HepG2 (cell line): ENCODE results near the gene FGFR3. TPM values are rescaled to one million over a fixed set of nuclear protein-coding genes. Genes with fewer than 3 reads are reported as not detected.

Experiments
- BHLHE40 ChIP-seq: IDR thresholded peaks from 2 replicates; pipeline ENCODE4 v1.6.1; 2011; ENCODE audit warnings: low read length, improper control_type of control experiment
- ELK4 ChIP-seq: sonication (generic); formaldehyde crosslinking; IDR thresholded peaks from 2 replicates; pipeline ENCODE4 v1.9.0; 2021; ENCODE audit warnings: missing genetic modification reagents, borderline replicate concordance
- GLI4 ChIP-seq: sonication (generic); formaldehyde crosslinking; IDR thresholded peaks from 2 replicates; pipeline ENCODE4 v1.5.1; 2020; ENCODE audit warnings: missing genetic modification reagents, mild to moderate bottlenecking, moderate library complexity, borderline replicate concordance
- HMGXB4 ChIP-seq, 2 experiments: sonication (generic) in 1 of 2; formaldehyde crosslinking in 1 of 2; IDR thresholded peaks; 2 replicates each; pipeline versions ENCODE4 v1.4.0 to v1.6.1; 2018 to 2020; ENCODE audit warnings: missing genetic modification reagents in 2 of 2, borderline replicate concordance in 1 of 2, low read depth in 1 of 2, mild to moderate bottlenecking in 1 of 2, missing biosample characterization in 1 of 2
- KAT7 ChIP-seq: IDR thresholded peaks from 2 replicates; pipeline ENCODE4 v1.6.1; 2018; ENCODE audit warnings: borderline replicate concordance, missing compliant biosample characterization
- MAFK ChIP-seq, 2 experiments: IDR thresholded peaks in 1 of 2; conservative IDR thresholded peaks in 1 of 2; 2 replicates each; pipeline ENCODE4 v1.6.1; 2011; ENCODE audit warnings: improper control_type of control experiment in 2 of 2, low read length in 2 of 2
- MXD3 ChIP-seq: IDR thresholded peaks from 2 replicates; pipeline ENCODE4 v1.6.1; 2016; ENCODE audit warnings: mild to moderate bottlenecking, missing biosample characterization, missing genetic modification reagents
- MXI1 ChIP-seq: IDR thresholded peaks from 3 replicates; pipeline ENCODE4 v1.6.1; 2012; ENCODE audit warnings: low read depth, low read length, inconsistent platforms, borderline replicate concordance
- NCOR1 ChIP-seq: fragments of 200-600 bp; sonication (generic); IDR thresholded peaks from 2 replicates; pipeline ENCODE4 v1.7.0; 2017; ENCODE audit warnings: antibody characterized with exemption, low read length, borderline replicate concordance
- POLR2A ChIP-seq, 2 experiments: IDR thresholded peaks; 2 replicates each; pipeline ENCODE4 v1.6.1; 2011; ENCODE audit warnings: low read depth in 2 of 2, low read length in 2 of 2, mild to moderate bottlenecking in 1 of 2, moderate library complexity in 1 of 2; ENCODE audit not compliant: insufficient read depth in 1 of 2
- REXO4 ChIP-seq: sonication (generic); formaldehyde crosslinking; IDR thresholded peaks from 2 replicates; pipeline ENCODE4 v1.8.0; 2022; ENCODE audit warnings: missing genetic modification reagents, mild to moderate bottlenecking, borderline replicate concordance
- SMAD3 ChIP-seq: sonication (generic); formaldehyde crosslinking; IDR thresholded peaks from 2 replicates; pipeline ENCODE4 v1.4.0; 2020; ENCODE audit warnings: missing genetic modification reagents
- SMARCE1 ChIP-seq: fragments of 450-650 bp; IDR thresholded peaks from 2 replicates; pipeline ENCODE4 v1.6.1; 2017; ENCODE audit warnings: borderline replicate concordance
- TBX2 ChIP-seq: sonication (generic); formaldehyde crosslinking; IDR thresholded peaks from 2 replicates; pipeline ENCODE4 v1.5.0; 2020; ENCODE audit warnings: missing genetic modification reagents, mild to moderate bottlenecking, borderline replicate concordance
- ZNF547 ChIP-seq: sonication (generic); formaldehyde crosslinking; IDR thresholded peaks from 2 replicates; pipeline ENCODE4 v1.5.1; 2020; ENCODE audit warnings: mild to moderate bottlenecking, missing genetic modification reagents
- ZNF724P ChIP-seq: sonication (generic); formaldehyde crosslinking; IDR thresholded peaks from 2 replicates; pipeline ENCODE4 v1.8.0; 2022; ENCODE audit warnings: missing genetic modification reagents, borderline replicate concordance
- polyA plus RNA-seq, 8 experiments: library from polyadenylated mRNA; depleted of rRNA in 3 of 8; stranded (reverse) in 7 of 8; unstranded in 1 of 8; fragments of >200 nt; fragmentation: Illumina TruSeq in 4 of 8; extraction: Trizol in 4 of 8; gene quantifications; 2 replicates each; pipeline versions ENCODE4 v1.2.1 to v1.2.3, GENCODE V29; 2011 to 2016; ENCODE audit warnings: low read depth in 4 of 8, missing spikeins in 1 of 8, mixed read lengths in 1 of 8; ENCODE audit not compliant: insufficient read depth in 1 of 8
- total RNA-seq, 5 experiments: library from RNA; depleted of rRNA; stranded (reverse); fragments of >200 nt; fragmentation: Illumina TruSeq; extraction: Trizol; gene quantifications; 2 replicates each; pipeline ENCODE4 v1.2.3, GENCODE V29; 2016; ENCODE audit warnings: low read depth in 1 of 5
- TF ChIP-seq, protein P1 (sequence below): sonication (generic); formaldehyde crosslinking; IDR thresholded peaks from 2 replicates; pipeline ENCODE4 v1.5.1; 2020; ENCODE audit warnings: mild to moderate bottlenecking, missing genetic modification reagents
- TF ChIP-seq, protein P2 (sequence below): sonication (generic); formaldehyde crosslinking; IDR thresholded peaks from 2 replicates; pipeline ENCODE4 v1.8.1; 2023; ENCODE audit warnings: missing genetic modification reagents, mild to moderate bottlenecking, borderline replicate concordance
- TF ChIP-seq, protein P3 (sequence below): sonication (generic); formaldehyde crosslinking; IDR thresholded peaks from 2 replicates; pipeline ENCODE4 v1.5.0; 2020; ENCODE audit warnings: mild to moderate bottlenecking, missing genetic modification reagents, moderate library complexity

FGFR3 gene
- total and polyA plus RNA-seq, 2 of the 13 experiments (the other 11 are each of a cell fraction or from before 2014, with no cell fraction given) = 103 to 109 TPM

GRCh38 chr4:1768367-1769034 is 24.6 kb upstream of the FGFR3 start (continued):
- TF ChIP-seq ELK4 (CRISPR knock-in tag) (no peak), ZNF724P (CRISPR knock-in tag) (peak; percentile 77; the same call in 1 of the 2 replicates), MXD3 (no peak), SMAD3 (CRISPR knock-in tag) (no peak), NCOR1 (no peak), ZNF547 (CRISPR knock-in tag) (no peak), SMARCE1 (no peak), GLI4 (no peak), REXO4 (CRISPR knock-in tag) (no peak), BHLHE40 (peak; percentile 67), MXI1 (no peak), TBX2 (CRISPR knock-in tag) (peak; percentile 47), HMGXB4 (CRISPR knock-in tag; IDR thresholded peaks at IDR 0.05; ENCODE audit: borderline replicate concordance in 1 of 2, low read depth in 1 of 2) (no peak), POLR2A (IDR thresholded peaks at IDR 0.05; ENCODE audit: insufficient read depth in 1 of 2, low read depth in 2 of 2, low read length in 2 of 2) (no peak), KAT7 (CRISPR knock-in tag) (0 out of 2 replicates have a peak, but pooled peaks have one; percentile 17), MAFK (conservative IDR thresholded peaks at IDR 0.05 in 1 of 2, IDR thresholded peaks at IDR 0.05 in 1 of 2; ENCODE audit: low read length in 2 of 2) (no peak)
- TF ChIP-seq, protein P1, sequence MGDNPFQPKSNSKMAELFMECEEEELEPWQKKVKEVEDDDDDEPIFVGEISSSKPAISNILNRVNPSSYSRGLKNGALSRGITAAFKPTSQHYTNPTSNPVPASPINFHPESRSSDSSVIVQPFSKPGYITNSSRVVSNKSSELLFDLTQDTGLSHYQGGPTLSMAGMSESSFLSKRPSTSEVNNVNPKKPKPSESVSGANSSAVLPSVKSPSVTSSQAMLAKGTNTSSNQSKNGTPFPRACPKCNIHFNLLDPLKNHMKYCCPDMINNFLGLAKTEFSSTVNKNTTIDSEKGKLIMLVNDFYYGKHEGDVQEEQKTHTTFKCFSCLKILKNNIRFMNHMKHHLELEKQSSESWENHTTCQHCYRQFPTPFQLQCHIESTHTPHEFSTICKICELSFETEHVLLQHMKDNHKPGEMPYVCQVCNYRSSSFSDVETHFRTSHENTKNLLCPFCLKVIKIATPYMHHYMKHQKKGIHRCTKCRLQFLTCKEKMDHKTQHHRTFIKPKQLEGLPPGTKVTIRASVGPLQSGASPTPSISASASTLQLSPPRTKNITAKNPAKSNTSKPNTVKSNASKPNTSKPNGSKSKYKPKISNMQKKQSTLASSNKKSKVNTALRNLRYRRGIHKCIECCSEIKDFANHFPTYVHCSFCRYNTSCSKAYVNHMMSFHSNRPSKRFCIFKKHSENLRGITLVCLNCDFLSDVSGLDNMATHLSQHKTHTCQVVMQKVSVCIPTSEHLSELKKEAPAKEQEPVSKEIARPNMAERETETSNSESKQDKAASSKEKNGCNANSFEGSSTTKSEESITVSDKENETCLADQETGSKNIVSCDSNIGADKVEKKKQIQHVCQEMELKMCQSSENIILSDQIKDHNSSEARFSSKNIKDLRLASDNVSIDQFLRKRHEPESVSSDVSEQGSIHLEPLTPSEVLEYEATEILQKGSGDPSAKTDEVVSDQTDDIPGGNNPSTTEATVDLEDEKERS = no peak
- TF ChIP-seq, protein P2, sequence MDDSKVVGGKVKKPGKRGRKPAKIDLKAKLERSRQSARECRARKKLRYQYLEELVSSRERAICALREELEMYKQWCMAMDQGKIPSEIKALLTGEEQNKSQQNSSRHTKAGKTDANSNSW (CRISPR knock-in tag) = no peak
- TF ChIP-seq, protein P3, sequence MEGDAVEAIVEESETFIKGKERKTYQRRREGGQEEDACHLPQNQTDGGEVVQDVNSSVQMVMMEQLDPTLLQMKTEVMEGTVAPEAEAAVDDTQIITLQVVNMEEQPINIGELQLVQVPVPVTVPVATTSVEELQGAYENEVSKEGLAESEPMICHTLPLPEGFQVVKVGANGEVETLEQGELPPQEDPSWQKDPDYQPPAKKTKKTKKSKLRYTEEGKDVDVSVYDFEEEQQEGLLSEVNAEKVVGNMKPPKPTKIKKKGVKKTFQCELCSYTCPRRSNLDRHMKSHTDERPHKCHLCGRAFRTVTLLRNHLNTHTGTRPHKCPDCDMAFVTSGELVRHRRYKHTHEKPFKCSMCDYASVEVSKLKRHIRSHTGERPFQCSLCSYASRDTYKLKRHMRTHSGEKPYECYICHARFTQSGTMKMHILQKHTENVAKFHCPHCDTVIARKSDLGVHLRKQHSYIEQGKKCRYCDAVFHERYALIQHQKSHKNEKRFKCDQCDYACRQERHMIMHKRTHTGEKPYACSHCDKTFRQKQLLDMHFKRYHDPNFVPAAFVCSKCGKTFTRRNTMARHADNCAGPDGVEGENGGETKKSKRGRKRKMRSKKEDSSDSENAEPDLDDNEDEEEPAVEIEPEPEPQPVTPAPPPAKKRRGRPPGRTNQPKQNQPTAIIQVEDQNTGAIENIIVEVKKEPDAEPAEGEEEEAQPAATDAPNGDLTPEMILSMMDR = no peak
